NCI-H82 treated with DMSO at 0.1 percent for 48 hours (cell line): ENCODE measurements around the gene MSI2.

Experiments
- DNase-seq: peaks from one replicate; lab custom pipeline; 2025; ENCODE audit not compliant: unreplicated experiment; lab: John Stamatoyannopoulos, UW

MSI2 gene

GRCh38 chr17:57391076-57391825 lies 134.9 kb downstream of the MSI2 start:
- peak; percentile 30 for DNase-seq

GRCh38 chr17:57391857-57392471 lies 135.6 kb downstream of the MSI2 start:
- DNase-seq, result no peak

- no peak for DNase-seq
Observed at GRCh38 chr17:57393368-57393767, 137.0 kb downstream of the MSI2 start.

- no peak for DNase-seq
Observed at GRCh38 chr17:57394375-57394774, 138.1 kb downstream of the MSI2 start.

GRCh38 chr17:57395721-57396321 lies 139.5 kb downstream of the MSI2 start:
- DNase-seq, result no peak

- DNase-seq, result no peak
Observed at GRCh38 chr17:57396511-57396921, 140.2 kb downstream of the MSI2 start.

- DNase-seq, result no peak
Observed at GRCh38 chr17:57397402-57397801, 141.1 kb downstream of the MSI2 start.

- DNase-seq, result no peak
Observed at GRCh38 chr17:57399690-57400089, 143.4 kb downstream of the MSI2 start.

- no peak for DNase-seq
Observed at GRCh38 chr17:57400648-57401047, 144.3 kb downstream of the MSI2 start.

GRCh38 chr17:57401556-57402488 lies 145.5 kb downstream of the MSI2 start:
- no peak for DNase-seq

GRCh38 chr17:57402681-57403180 lies 146.4 kb downstream of the MSI2 start:
- no peak for DNase-seq

- no peak for DNase-seq
Observed at GRCh38 chr17:57403236-57403635, 146.9 kb downstream of the MSI2 start.

GRCh38 chr17:57404073-57404472 lies 147.8 kb downstream of the MSI2 start:
- DNase-seq, result no peak

- DNase-seq, result no peak
Observed at GRCh38 chr17:57404795-57405490, 148.6 kb downstream of the MSI2 start.

- no peak for DNase-seq
Observed at GRCh38 chr17:57405491-57406072, 149.3 kb downstream of the MSI2 start.

- peak; percentile 97 for DNase-seq
Observed at GRCh38 chr17:57406131-57406980, 150.0 kb downstream of the MSI2 start.

- no peak for DNase-seq
Observed at GRCh38 chr17:57406981-57407286, 150.6 kb downstream of the MSI2 start.

GRCh38 chr17:57407287-57408070 lies 151.2 kb downstream of the MSI2 start:
- no peak for DNase-seq
